Stimulated activated CD8-positive, alpha-beta memory T cell treated with anti-CD3 and anti-CD28 coated beads, Interleukin-15, amount 100 ng/mL, for 24 hours (primary cell): Measurements from ENCODE around the gene PRKX.
"Not testable (repeated sequence)": the region's sequence is repeated elsewhere in the genome, so short reads cannot be mapped to it uniquely, and the experiment has no call there.

ENCODE experiments used
- DNase-seq: peaks from one replicate; pipeline ENCODE4 v3.0.0-alpha.2; 2020; ENCODE audit warnings: low read depth

PRKX gene

DNA sequence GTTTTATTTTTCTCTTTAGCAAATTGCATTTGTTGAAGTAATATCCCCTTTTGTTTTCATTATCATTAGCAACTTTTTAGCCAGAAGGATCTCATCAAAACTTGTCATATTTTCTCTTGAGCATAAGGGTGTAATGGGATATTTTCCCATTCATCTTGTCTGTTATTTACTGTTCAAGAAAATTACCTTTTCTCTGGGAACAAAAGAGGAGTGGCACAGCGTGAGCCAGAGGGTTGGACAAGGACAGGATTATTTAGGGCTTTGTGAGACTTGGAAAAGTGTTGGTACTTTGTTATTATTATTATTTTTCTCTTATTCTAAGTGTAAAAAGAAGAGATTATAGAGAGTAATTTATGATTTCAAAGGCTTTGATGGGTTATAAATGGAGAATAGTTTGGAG, 135.9 kb downstream of the PRKX start:
- DNase-seq = no peak

- no peak for DNase-seq
These were observed 136.5 kb downstream of the PRKX start for GRCh38 chrX:3576886-3577501.

DNA sequence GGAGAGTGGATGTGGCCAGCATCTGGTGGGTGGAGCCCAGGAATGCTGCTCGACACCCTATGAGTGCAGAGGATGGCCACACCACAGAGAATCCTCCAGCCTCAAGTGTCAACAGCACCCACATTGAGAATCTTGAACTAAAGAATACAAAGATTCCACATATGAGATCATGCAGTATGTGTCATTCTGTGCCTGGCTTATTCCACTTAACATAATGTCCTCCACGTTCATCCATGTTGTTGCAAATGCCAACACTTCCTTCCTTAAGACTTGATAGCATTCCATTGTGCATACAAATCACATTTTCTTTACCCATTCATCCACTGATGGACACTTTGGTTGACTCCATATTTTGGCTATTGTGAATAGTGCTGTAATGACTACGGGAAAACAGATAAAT, 145.8 kb downstream of the PRKX start:
- DNase-seq = no peak

- DNase-seq = no peak
These were observed 150.0 kb downstream of the PRKX start for GRCh38 chrX:3563451-3563850.

DNA sequence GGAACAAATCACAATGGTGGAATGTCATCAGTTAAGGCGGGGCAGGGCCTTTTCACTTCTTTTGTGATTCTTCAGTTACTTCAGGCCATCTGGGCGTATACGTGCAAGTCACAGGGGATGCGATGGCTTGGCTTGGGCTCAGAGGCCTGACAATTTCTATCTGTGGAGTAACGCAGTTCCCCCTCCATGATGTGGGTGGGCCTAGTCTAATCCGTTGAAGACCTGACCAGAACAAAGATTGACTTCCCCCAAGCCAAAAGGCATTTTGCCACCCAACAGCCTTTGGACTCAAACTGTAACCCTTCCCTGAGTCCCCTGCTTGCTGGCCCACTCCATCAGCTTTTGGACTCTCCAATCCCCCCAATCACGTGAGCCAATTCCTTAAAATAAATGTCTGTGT, 153.4 kb downstream of the PRKX start:
- not testable (repeated sequence) for DNase-seq
